DMS79 (cell line): ENCODE results near the gene R3HDML.
"Not testable (repeated sequence)": the region's sequence is repeated elsewhere in the genome, so short reads cannot be mapped to it uniquely, and the experiment has no call there.

Source experiments
- DNase-seq: peaks from one replicate; lab custom pipeline; 2025; lab: John Stamatoyannopoulos, UW

Gene R3HDML

GRCh38 chr20:44336725-44337380 lies at the start of gene R3HDML:
TSS of gene R3HDML (plus strand) at chr20:44337043. CDS start at chr20:44337158, 115 bp downstream.
- DNase-seq = no peak

- DNase-seq = no peak
Measured at GRCh38 chr20:44287272-44288097, 49.4 kb upstream of the R3HDML start.

GRCh38 chr20:44288252-44288651 lies 48.6 kb upstream of the R3HDML start:
- DNase-seq = no peak

- DNase-seq = no peak
Measured at GRCh38 chr20:44291754-44292153, 45.1 kb upstream of the R3HDML start.

- DNase-seq = peak; percentile 69
Measured at GRCh38 chr20:44296011-44296410, 40.8 kb upstream of the R3HDML start.

GRCh38 chr20:44297721-44298120 lies 39.1 kb upstream of the R3HDML start:
- no peak for DNase-seq

GRCh38 chr20:44299011-44299535 lies 37.8 kb upstream of the R3HDML start:
- not testable (repeated sequence) for DNase-seq

- no peak for DNase-seq
Measured at GRCh38 chr20:44301285-44301684, 35.6 kb upstream of the R3HDML start.

GRCh38 chr20:44302026-44302669 lies 34.7 kb upstream of the R3HDML start:
- peak; percentile 84 for DNase-seq

- DNase-seq = no peak
Measured at GRCh38 chr20:44302736-44303135, 34.1 kb upstream of the R3HDML start.

GRCh38 chr20:44304383-44304782 lies 32.5 kb upstream of the R3HDML start:
- DNase-seq = no peak

GRCh38 chr20:44306927-44307326 lies 29.9 kb upstream of the R3HDML start:
- no peak for DNase-seq

- no peak for DNase-seq
Measured at GRCh38 chr20:44309763-44310663, 26.8 kb upstream of the R3HDML start.

- DNase-seq = peak; percentile 41
Measured at GRCh38 chr20:44310664-44311639, 25.9 kb upstream of the R3HDML start, which contains the start of gene FITM2. TSS of gene FITM2 (minus strand) at chr20:44311202. CDS start at chr20:44311148, 54 bp downstream.

- no peak for DNase-seq
Measured at GRCh38 chr20:44314870-44315269, 22.0 kb upstream of the R3HDML start.

GRCh38 chr20:44319839-44320422 lies 16.9 kb upstream of the R3HDML start:
- DNase-seq = no peak

- no peak for DNase-seq
Measured at GRCh38 chr20:44324343-44324742, 12.5 kb upstream of the R3HDML start.

GRCh38 chr20:44326391-44327159 lies 10.3 kb upstream of the R3HDML start:
- no peak for DNase-seq

GRCh38 chr20:44327748-44328147 lies 9.1 kb upstream of the R3HDML start:
- not testable (repeated sequence) for DNase-seq
